Measurements from ENCODE around the gene PHKA2.

DNA sequence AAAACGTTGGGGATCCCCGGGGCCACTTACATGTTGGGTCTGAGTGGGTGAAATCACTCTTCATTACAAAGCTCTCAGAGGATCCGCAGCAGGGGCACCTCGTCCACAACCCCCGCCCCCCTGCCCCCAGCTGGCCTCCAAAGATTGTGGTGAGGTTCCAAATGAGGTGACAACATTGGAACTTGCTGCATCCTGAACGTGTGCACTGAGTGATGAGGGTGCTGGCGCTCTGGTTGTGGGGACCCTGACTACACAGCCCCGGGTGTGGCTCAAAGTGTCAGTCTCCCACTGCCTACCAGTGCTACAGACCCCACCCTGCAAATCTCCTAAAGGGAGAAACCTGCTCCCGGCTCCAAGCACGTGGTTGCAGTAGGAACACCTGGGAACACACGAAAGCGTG lies 111.9 kb downstream of the PHKA2 start:
- TF ChIP-seq POLR2A (IDR thresholded peaks at IDR 0.05): no peak
- TF ChIP-seq, protein P1, sequence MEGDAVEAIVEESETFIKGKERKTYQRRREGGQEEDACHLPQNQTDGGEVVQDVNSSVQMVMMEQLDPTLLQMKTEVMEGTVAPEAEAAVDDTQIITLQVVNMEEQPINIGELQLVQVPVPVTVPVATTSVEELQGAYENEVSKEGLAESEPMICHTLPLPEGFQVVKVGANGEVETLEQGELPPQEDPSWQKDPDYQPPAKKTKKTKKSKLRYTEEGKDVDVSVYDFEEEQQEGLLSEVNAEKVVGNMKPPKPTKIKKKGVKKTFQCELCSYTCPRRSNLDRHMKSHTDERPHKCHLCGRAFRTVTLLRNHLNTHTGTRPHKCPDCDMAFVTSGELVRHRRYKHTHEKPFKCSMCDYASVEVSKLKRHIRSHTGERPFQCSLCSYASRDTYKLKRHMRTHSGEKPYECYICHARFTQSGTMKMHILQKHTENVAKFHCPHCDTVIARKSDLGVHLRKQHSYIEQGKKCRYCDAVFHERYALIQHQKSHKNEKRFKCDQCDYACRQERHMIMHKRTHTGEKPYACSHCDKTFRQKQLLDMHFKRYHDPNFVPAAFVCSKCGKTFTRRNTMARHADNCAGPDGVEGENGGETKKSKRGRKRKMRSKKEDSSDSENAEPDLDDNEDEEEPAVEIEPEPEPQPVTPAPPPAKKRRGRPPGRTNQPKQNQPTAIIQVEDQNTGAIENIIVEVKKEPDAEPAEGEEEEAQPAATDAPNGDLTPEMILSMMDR (IDR thresholded peaks at IDR 0.05): no peak
- no peak for TF ChIP-seq EP300 (IDR thresholded peaks at IDR 0.05)
